ENCODE measurements around the gene LGALS8. TPM values are rescaled to one million over a fixed set of nuclear protein-coding genes. Genes with fewer than 3 reads are reported as not detected.

Gene LGALS8
- total RNA-seq, 1 donor from 2014 or later = 23.3 TPM

GRCh38 chr1:236507022-236507700 lies 16.6 kb upstream of the LGALS8 start:
- H3K27ac Mint-ChIP-seq (ENCODE audit: unreplicated experiment) = no peak overlapping the region
- H3K36me3 Mint-ChIP-seq (ENCODE audit: low read depth) = no peaks in the 10 kb centered on the region
- no peak for DNase-seq (ENCODE audit: low read depth, low spot score)
- H3K4me1 Mint-ChIP-seq = peaks cover 11% of the 10 kb centered on the region
- H3K27me3 Mint-ChIP-seq (ENCODE audit: low read depth) = no peaks in the 10 kb centered on the region
- no peaks in the 10 kb centered on the region for H3K9me3 Mint-ChIP-seq
- TF ChIP-seq, protein P1, sequence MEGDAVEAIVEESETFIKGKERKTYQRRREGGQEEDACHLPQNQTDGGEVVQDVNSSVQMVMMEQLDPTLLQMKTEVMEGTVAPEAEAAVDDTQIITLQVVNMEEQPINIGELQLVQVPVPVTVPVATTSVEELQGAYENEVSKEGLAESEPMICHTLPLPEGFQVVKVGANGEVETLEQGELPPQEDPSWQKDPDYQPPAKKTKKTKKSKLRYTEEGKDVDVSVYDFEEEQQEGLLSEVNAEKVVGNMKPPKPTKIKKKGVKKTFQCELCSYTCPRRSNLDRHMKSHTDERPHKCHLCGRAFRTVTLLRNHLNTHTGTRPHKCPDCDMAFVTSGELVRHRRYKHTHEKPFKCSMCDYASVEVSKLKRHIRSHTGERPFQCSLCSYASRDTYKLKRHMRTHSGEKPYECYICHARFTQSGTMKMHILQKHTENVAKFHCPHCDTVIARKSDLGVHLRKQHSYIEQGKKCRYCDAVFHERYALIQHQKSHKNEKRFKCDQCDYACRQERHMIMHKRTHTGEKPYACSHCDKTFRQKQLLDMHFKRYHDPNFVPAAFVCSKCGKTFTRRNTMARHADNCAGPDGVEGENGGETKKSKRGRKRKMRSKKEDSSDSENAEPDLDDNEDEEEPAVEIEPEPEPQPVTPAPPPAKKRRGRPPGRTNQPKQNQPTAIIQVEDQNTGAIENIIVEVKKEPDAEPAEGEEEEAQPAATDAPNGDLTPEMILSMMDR (conservative IDR thresholded peaks at IDR 0.05) = no peak
- no peak overlapping the region for H3K4me3 Mint-ChIP-seq

GRCh38 chr1:236508593-236509027 lies 15.2 kb upstream of the LGALS8 start:
- H3K27ac Mint-ChIP-seq (ENCODE audit: unreplicated experiment) = no peak overlapping the region
- H3K36me3 Mint-ChIP-seq (ENCODE audit: low read depth) = no peaks in the 10 kb centered on the region
- no peaks in the 10 kb centered on the region for H3K4me1 Mint-ChIP-seq

DNA sequence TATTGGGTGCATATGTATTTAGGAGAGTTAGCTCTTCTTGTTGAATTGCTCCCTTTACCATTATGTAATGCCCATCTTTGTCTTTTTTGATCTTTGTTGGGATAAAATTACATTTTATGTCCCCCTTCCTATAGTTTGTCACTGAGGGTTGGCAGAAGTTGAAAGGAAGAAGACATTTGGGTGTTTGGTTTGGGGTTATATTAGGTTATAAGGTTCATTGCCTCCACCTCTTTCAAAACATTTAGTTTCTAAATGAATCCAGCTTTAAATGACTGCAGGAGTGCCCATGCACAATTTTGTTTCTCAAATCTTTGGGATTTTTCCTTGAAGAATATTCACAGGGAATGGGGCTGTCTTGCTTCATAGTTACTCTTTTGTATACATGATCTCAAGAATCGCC lies 14.6 kb upstream of the LGALS8 start:
- TF ChIP-seq, protein P1 (conservative IDR thresholded peaks at IDR 0.05) = no peak
- no peak overlapping the region for H3K4me3 Mint-ChIP-seq
- no peaks in the 10 kb centered on the region for H3K4me1 Mint-ChIP-seq
- H3K27ac Mint-ChIP-seq (ENCODE audit: unreplicated experiment) = no peak overlapping the region
- no peak for DNase-seq (ENCODE audit: low read depth, low spot score)
- no peaks in the 10 kb centered on the region for H3K36me3 Mint-ChIP-seq (ENCODE audit: low read depth)
- no peaks in the 10 kb centered on the region for H3K27me3 Mint-ChIP-seq (ENCODE audit: low read depth)
- no peaks in the 10 kb centered on the region for H3K9me3 Mint-ChIP-seq

More at GRCh38 chr1:236508593-236509027, 15.2 kb upstream of the LGALS8 start:
- TF ChIP-seq, protein P1 (conservative IDR thresholded peaks at IDR 0.05) = no peak
- Mint-ChIP-seq H3K9me3 (no peaks in the 10 kb centered on the region), H3K4me3 (no peak overlapping the region), H3K27me3 (ENCODE audit: low read depth) (no peaks in the 10 kb centered on the region)
- DNase-seq (ENCODE audit: low read depth, low spot score) = no peak

- Mint-ChIP-seq H3K27ac (ENCODE audit: unreplicated experiment) (no peak overlapping the region), H3K36me3 (ENCODE audit: low read depth) (no peaks in the 10 kb centered on the region), H3K27me3 (ENCODE audit: low read depth) (no peaks in the 10 kb centered on the region), H3K4me1 (no peaks in the 10 kb centered on the region), H3K9me3 (no peaks in the 10 kb centered on the region), H3K4me3 (no peak overlapping the region)
- no peak for DNase-seq (ENCODE audit: low read depth, low spot score)
- TF ChIP-seq, protein P1 (conservative IDR thresholded peaks at IDR 0.05) = no peak
These were observed 14.0 kb upstream of the LGALS8 start for GRCh38 chr1:236509647-236510401.

DNA sequence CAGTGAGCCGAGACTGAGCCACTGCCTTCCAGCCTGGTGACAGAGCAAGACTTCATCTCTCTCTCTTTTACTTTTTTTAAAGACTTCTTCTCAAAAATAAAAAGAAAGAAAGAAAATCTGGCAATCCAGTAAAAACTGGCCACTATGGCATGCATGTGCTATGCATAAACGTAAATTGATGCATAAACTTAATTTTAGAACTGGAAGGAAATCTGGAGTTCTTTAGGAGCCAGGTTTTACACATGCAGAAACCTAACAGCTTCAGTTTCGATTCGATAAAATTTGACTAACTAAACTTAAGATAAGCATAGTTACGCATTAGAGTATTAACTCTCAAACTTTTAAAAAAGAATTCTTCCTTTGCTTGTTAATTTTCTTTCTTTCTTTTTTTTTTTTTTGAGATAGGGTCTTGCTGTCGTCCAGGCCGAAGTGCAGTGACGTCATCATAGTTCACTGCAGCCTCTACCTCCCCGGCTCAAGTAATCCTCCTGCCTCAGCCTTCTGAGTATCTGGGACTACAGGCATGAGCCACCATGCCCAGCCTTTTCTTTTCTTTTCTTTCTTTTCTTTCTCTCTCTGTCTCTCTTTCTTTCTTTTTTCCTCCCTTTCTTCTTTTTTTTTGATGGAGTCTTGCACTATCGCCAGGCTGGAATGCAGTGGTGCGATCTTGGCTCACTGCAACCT lies 11.9 kb upstream of the LGALS8 start:
- Mint-ChIP-seq H3K4me3 (no peak overlapping the region), H3K36me3 (ENCODE audit: low read depth) (no peaks in the 10 kb centered on the region), H3K27ac (ENCODE audit: unreplicated experiment) (peak overlapping the region; percentile 27), H3K9me3 (no peaks in the 10 kb centered on the region), H3K4me1 (no peaks in the 10 kb centered on the region), H3K27me3 (ENCODE audit: low read depth) (no peaks in the 10 kb centered on the region)
- DNase-seq (ENCODE audit: low read depth, low spot score) = no peak
- TF ChIP-seq, protein P1 (conservative IDR thresholded peaks at IDR 0.05) = no peak

Measured in neural crest cell (in vitro differentiated cells).